K562 (cell line): ENCODE results near the gene LAMB3. TPM values are rescaled to one million over a fixed set of nuclear protein-coding genes. Genes with fewer than 3 reads are reported as not detected.

Experiments used
- ATAC-seq: fragments of 200-7000 bp; cut with Tn5 transposase; 3 replicates; pipeline ENCODE4 v1.9.1; 2020; ENCODE audit warnings: moderate library complexity
- BruUV-seq: library from RNA; stranded (reverse); fragments of 400-500 nt; replicated peaks from 2 replicates; lab custom pipeline; 2021; lab: Mats Ljungman, UMichigan
- CTCF ChIA-PET: fragments of 300-600 bp; formaldehyde crosslinking; extraction: SDS; loops from one replicate; lab custom pipeline; 2021; ENCODE audit warnings: low intra/inter-chr PET ratio; lab: Yijun Ruan, JAX
- POLR2A ChIA-PET: fragments of 300-600, 350-650 bp; sonication (Branson Sonifier 250); formaldehyde crosslinking; extraction: SDS; loops from one replicate; lab custom pipeline; 2021; ENCODE audit warnings: antibody characterized with exemption, inconsistent platforms; lab: Yijun Ruan, JAX
- DNase-seq, 4 experiments: peaks; one replicate each; pipeline versions ENCODE4 v3.0.0 to v3.0.0-alpha.2; 2011 to 2018; ENCODE audit warnings: low spot score in 3 of 4, mixed read lengths in 3 of 4; ENCODE audit errors: extremely low read depth in 1 of 4
- FAIRE-seq: peaks from 2 replicates; lab custom pipeline; 2011; peaks lifted over from hg19 to GRCh38; lab: Jason Lieb, UNC
- H2AFZ ChIP-seq: 2 replicates; pipeline ENCODE4 v1.6.0; 2011; ENCODE audit warnings: low read depth, low read length, control low read depth, inconsistent platforms
- H3K27ac ChIP-seq: fragments of 200-600 bp; 3 replicates; pipeline ENCODE4 v1.8.0; 2011; ENCODE audit warnings: low read depth, mild to moderate bottlenecking, control low read depth, inconsistent platforms, low read length, moderate library complexity, mixed read lengths; ENCODE audit errors: extremely low read depth
- H3K27me3 ChIP-seq, 2 experiments: fragments of 300-600 bp in 1 of 2; 2 replicates in 1 of 2; 3 replicates in 1 of 2; pipeline versions ENCODE4 v1.6.0 to v1.8.0; 2011; ENCODE audit warnings: inconsistent platforms in 2 of 2, low read length in 2 of 2, mild to moderate bottlenecking in 1 of 2, mixed read lengths in 1 of 2, moderate library complexity in 1 of 2; ENCODE audit not compliant: control insufficient read depth in 2 of 2, insufficient read depth in 2 of 2
- H3K36me3 ChIP-seq: fragments of 300-600 bp; 3 replicates; pipeline ENCODE4 v1.8.0; 2011; ENCODE audit warnings: mild to moderate bottlenecking, low read length, inconsistent platforms; ENCODE audit not compliant: control insufficient read depth, insufficient read depth
- H3K4me1 ChIP-seq, 2 experiments: fragments of 200-600 bp in 1 of 2; replicated peaks in 1 of 2; 2 replicates in 1 of 2; 3 replicates in 1 of 2; pipeline versions ENCODE4 v1.5.1 to v1.8.0; 2011; ENCODE audit warnings: inconsistent platforms in 2 of 2, low read length in 2 of 2, mild to moderate bottlenecking in 1 of 2, mixed read lengths in 1 of 2, moderate library complexity in 1 of 2; ENCODE audit not compliant: control insufficient read depth in 2 of 2, insufficient read depth in 2 of 2
- H3K4me2 ChIP-seq: 2 replicates; pipeline ENCODE4 v1.6.1; 2011; ENCODE audit warnings: low read length, control low read depth, inconsistent platforms, mixed read lengths; ENCODE audit not compliant: insufficient read depth
- H3K4me3 ChIP-seq: fragments of 200-600 bp; sonication (generic), shearing (Covaris generic); 2 replicates; pipeline ENCODE4 v1.5.1; 2016; ENCODE audit warnings: control low read depth, inconsistent platforms
- H3K79me2 ChIP-seq: fragments of 200-600 bp; 3 replicates; pipeline ENCODE4 v1.8.0; 2011; ENCODE audit warnings: low read length, inconsistent platforms; ENCODE audit not compliant: control insufficient read depth, insufficient read depth
- H3K9ac ChIP-seq, 2 experiments: 2 replicates each; pipeline versions ENCODE4 v1.6.0 to v1.6.1; 2011; ENCODE audit warnings: low read depth in 2 of 2, low read length in 2 of 2, control low read depth in 1 of 2, inconsistent platforms in 1 of 2, mild to moderate bottlenecking in 1 of 2, mixed read lengths in 1 of 2; ENCODE audit not compliant: insufficient read depth in 1 of 2
- H3K9me1 ChIP-seq: one replicate; pipeline ENCODE4 v1.6.0; 2011; ENCODE audit warnings: inconsistent platforms, mild to moderate bottlenecking, low read length, moderate library complexity; ENCODE audit not compliant: control insufficient read depth, insufficient read depth
- H3K9me3 ChIP-seq: replicated peaks from 2 replicates; pipeline ENCODE4 v1.5.1; 2011; ENCODE audit warnings: low read depth, low read length, inconsistent platforms; ENCODE audit not compliant: control insufficient read depth, insufficient read depth
- H4K20me1 ChIP-seq: replicated peaks from 2 replicates; pipeline ENCODE4 v1.6.1; 2011; ENCODE audit warnings: low read length, inconsistent platforms, mixed read lengths; ENCODE audit not compliant: control insufficient read depth, insufficient read depth
- ZBTB7A ChIP-seq: IDR thresholded peaks from 2 replicates; pipeline ENCODE4 v1.6.1; 2011; ENCODE audit warnings: low read depth, mild to moderate bottlenecking, low read length, moderate library complexity, borderline replicate concordance; ENCODE audit not compliant: control insufficient read depth
- WGBS: fragments of 100-300 bp; shearing (Covaris generic); methylation state at CpG from one replicate; pipeline ENCODE4 v1.1.6; 2016; ENCODE audit warnings: low coverage, mixed read lengths; ENCODE audit not compliant: insufficient coverage; ENCODE audit errors: missing lambda C conversion rate; 5-methylcytosine and 5-hydroxymethylcytosine counted together
- in situ Hi-C: fragments of 300-500 bp; cut with MboI; formaldehyde crosslinking; loops from 4 replicates; pipeline ENCODE4 v1.15.0; 2018; ENCODE audit warnings: inconsistent platforms, mixed read lengths
- intact Hi-C: fragments of 100-400 bp; cut with micrococcal nuclease; formaldehyde crosslinking; loops from 2 replicates; pipeline ENCODE4 v1.14.2; 2022
- polyA plus RNA-seq, 8 experiments: library from polyadenylated mRNA; depleted of rRNA in 4 of 8; stranded (reverse) in 5 of 8; unstranded in 3 of 8; fragments of >200 nt; fragmentation: Nextera tagmentation in 2 of 8; fragmentation: Illumina TruSeq in 1 of 8; extraction: Ambion mirVana in 2 of 8; extraction: Trizol in 1 of 8; gene quantifications; 2 replicates each; pipeline versions ENCODE4 v1.2.1 to v1.2.3, GENCODE V29; 2011 to 2014; ENCODE audit warnings: inconsistent platforms in 1 of 8, missing spikeins in 1 of 8
- total RNA-seq, 7 experiments: library from RNA; depleted of rRNA in 6 of 7; stranded (reverse); fragments of >200 nt in 6 of 7; fragmentation: Illumina TruSeq in 2 of 7; extraction: Trizol in 2 of 7; gene quantifications; 2 replicates each; pipeline versions ENCODE4 v1.2.1 to v1.2.3, GENCODE V29; 2011 to 2021; ENCODE audit warnings: low replicate concordance in 1 of 7
- TF ChIP-seq, protein P1 (sequence below), 3 experiments: fragments of 200-800 bp in 1 of 3; sonication (Bioruptor generic) in 1 of 3; sonication (generic) in 1 of 3; formaldehyde crosslinking in 1 of 3; IDR thresholded peaks; 2 replicates each; pipeline versions ENCODE4 v1.6.1 to v1.8.0; 2016 to 2022; ENCODE audit warnings: mild to moderate bottlenecking in 2 of 3, missing compliant biosample characterization in 2 of 3, missing genetic modification characterization in 2 of 3, missing genetic modification reagents in 1 of 3

Gene LAMB3
- total and polyA plus RNA-seq, 9 of the 15 experiments (the other 6 are each of a cell fraction or from before 2014, with no cell fraction given) = 0.08 to 1.3 (median 0.91) TPM

DNA sequence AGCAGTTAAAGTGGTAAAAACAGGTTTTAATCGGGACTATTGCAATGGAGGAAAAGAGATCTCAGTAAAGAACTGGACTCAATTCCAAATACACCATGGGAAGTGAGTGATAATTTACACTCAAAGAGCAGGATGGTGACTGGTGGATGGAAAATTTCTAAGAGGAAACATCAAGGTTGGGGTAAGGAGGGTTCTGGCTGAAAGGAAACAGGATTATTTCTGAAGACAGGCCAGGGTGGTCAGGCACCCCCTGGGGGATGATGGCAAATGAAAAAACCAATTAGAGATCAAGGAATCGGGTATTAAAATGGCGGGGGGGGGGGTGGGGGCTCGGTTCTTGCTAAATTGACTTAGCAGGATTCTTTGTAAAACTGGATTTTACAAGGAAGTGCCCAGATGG lies 40.1 kb upstream of the LAMB3 start:
- Histone ChIP-seq H4K20me1 (no peaks in the 10 kb centered on the region), H3K27ac (no peak overlapping the region), H3K79me2 (no peaks in the 10 kb centered on the region), H3K9ac (no peak overlapping the region), H3K36me3 (no peaks in the 10 kb centered on the region), H2AFZ (no peak overlapping the region; the same call in 1 of the 2 replicates), H3K27me3 (peaks cover 0 to 4% of the 10 kb centered on the region in 2 experiments; a peak in 1 of 5 replicates), H3K4me1 (no peaks in the 10 kb centered on the region; a peak in 2 of 5 replicates), H3K9me3 (no peaks in the 10 kb centered on the region), H3K4me2 (no peak overlapping the region), H3K4me3 (no peak overlapping the region), H3K9me1 (no peaks in the 10 kb centered on the region)
- in situ Hi-C loops (no loop called here), intact Hi-C loops (loop anchor here (10.0 kb wide), 1 partner anchor 293 kb away; no protein-coding TSS in a partner anchor)
- WGBS = 13% methylated on average over 3 of the region's 4 CpGs
- FAIRE-seq (no peak), DNase-seq (no peak), ATAC-seq (no peak)
- no TSS peak for BruUV-seq
- POLR2A ChIA-PET = interaction anchor here (1.0 kb wide), 1 partner anchor 123 kb away, joined by 5 read pairs; no protein-coding TSS in a partner anchor
- CTCF ChIA-PET = interaction anchor here (0.7 to 3.8 kb wide), 9 partner anchors 49 to 126 kb away, joined by 3 to 64 read pairs (median 5); no protein-coding TSS in a partner anchor
- TF ChIP-seq, protein P1, sequence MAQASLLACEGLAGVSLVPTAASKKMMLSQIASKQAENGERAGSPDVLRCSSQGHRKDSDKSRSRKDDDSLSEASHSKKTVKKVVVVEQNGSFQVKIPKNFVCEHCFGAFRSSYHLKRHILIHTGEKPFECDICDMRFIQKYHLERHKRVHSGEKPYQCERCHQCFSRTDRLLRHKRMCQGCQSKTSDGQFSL (CRISPR knock-in tag; IDR thresholded peaks at IDR 0.05) = no peak
- TF ChIP-seq, protein P1 (tag; IDR thresholded peaks at IDR 0.05) = peak in 1 of 2 experiments; percentile 59; a peak in 1 of 4 replicates
- no peak for TF ChIP-seq ZBTB7A
